WTC11 (cell line): Measurements from ENCODE around the gene PHACTR2. TPM values are rescaled to one million over a fixed set of nuclear protein-coding genes. Genes with fewer than 3 reads are reported as not detected.

ENCODE experiments used
- ATAC-seq: fragments of 200-7000 bp; cut with Tn5 transposase; 2 replicates; pipeline ENCODE4 v1.10.0; 2021; ENCODE audit warnings: mild to moderate bottlenecking, moderate library complexity
- CTCF ChIA-PET: fragments of 300-600 bp; sonication (Branson Sonifier 250); formaldehyde crosslinking; loops from one replicate; lab custom pipeline; 2021; ENCODE audit warnings: antibody characterized with exemption; lab: Charles Lee
- POLR2A ChIA-PET: fragments of 350-600 bp; sonication (Branson Sonifier 250); formaldehyde crosslinking; loops from one replicate; lab custom pipeline; 2021; ENCODE audit warnings: antibody characterized with exemption; lab: Charles Lee
- DNase-seq: peaks from one replicate; pipeline ENCODE4 v3.0.0; 2021; ENCODE audit warnings: low spot score
- H3K27ac Mint-ChIP-seq: 2 replicates; pipeline ENCODE4 v1.8.0; 2021; ENCODE audit warnings: mixed read lengths
- H3K27me3 Mint-ChIP-seq: 2 replicates; pipeline ENCODE4 v1.8.0; 2021; ENCODE audit warnings: low read depth, mild to moderate bottlenecking, moderate library complexity, mixed read lengths
- H3K36me3 Mint-ChIP-seq: 2 replicates; pipeline ENCODE4 v1.8.0; 2021; ENCODE audit warnings: mixed read lengths
- H3K4me1 Mint-ChIP-seq: 2 replicates; pipeline ENCODE4 v1.8.0; 2022; ENCODE audit warnings: mixed read lengths
- H3K4me3 Mint-ChIP-seq: 2 replicates; pipeline ENCODE4 v1.8.0; 2021; ENCODE audit warnings: mild to moderate bottlenecking, moderate library complexity, mixed read lengths
- H3K9me3 Mint-ChIP-seq: 2 replicates; pipeline ENCODE4 v1.8.0; 2021; ENCODE audit warnings: mixed read lengths
- CBFB ChIP-seq: sonication (generic); formaldehyde crosslinking; IDR thresholded peaks from 2 replicates; pipeline ENCODE4 v1.8.1; 2022; ENCODE audit warnings: mild to moderate bottlenecking, low read depth, missing genetic modification reagents
- CREB1 ChIP-seq: sonication (generic); formaldehyde crosslinking; IDR thresholded peaks from 2 replicates; pipeline ENCODE4 v1.8.0; 2023; ENCODE audit warnings: mild to moderate bottlenecking, missing genetic modification reagents
- CREM ChIP-seq: sonication (generic); formaldehyde crosslinking; IDR thresholded peaks from 2 replicates; pipeline ENCODE4 v1.8.1; 2022; ENCODE audit warnings: mild to moderate bottlenecking, missing genetic modification reagents, moderate library complexity
- EMX1 ChIP-seq: fragments of 250-450 bp; sonication (Bioruptor Pico); IDR thresholded peaks from 2 replicates; pipeline ENCODE4 v1.8.0; 2021; ENCODE audit warnings: mild to moderate bottlenecking
- HMGA2 ChIP-seq: fragments of 250-450 bp; sonication (Bioruptor Pico); IDR thresholded peaks from 2 replicates; pipeline ENCODE4 v1.4.0; 2021; ENCODE audit warnings: mild to moderate bottlenecking, moderate library complexity
- IRF2 ChIP-seq: sonication (generic); formaldehyde crosslinking; IDR thresholded peaks from 2 replicates; pipeline ENCODE4 v1.8.0; 2022; ENCODE audit warnings: low read depth, missing genetic modification reagents, borderline replicate concordance
- JUN ChIP-seq: sonication (generic); formaldehyde crosslinking; IDR thresholded peaks from 2 replicates; pipeline ENCODE4 v1.8.0; 2023; ENCODE audit warnings: mild to moderate bottlenecking, missing genetic modification reagents
- MXD4 ChIP-seq: fragments of 250-450 bp; sonication (Bioruptor Pico); IDR thresholded peaks from 2 replicates; pipeline ENCODE4 v1.8.0; 2021; ENCODE audit warnings: mild to moderate bottlenecking, moderate library complexity, borderline replicate concordance
- NR1H2 ChIP-seq: sonication (generic); formaldehyde crosslinking; IDR thresholded peaks from 2 replicates; pipeline ENCODE4 v1.9.0; 2021; ENCODE audit warnings: mild to moderate bottlenecking, moderate library complexity, missing genetic modification reagents
- OVOL2 ChIP-seq: fragments of 250-450 bp; sonication (Bioruptor Pico); IDR thresholded peaks from 2 replicates; pipeline ENCODE4 v1.9.0; 2021; ENCODE audit warnings: mild to moderate bottlenecking, borderline replicate concordance
- RELA ChIP-seq: sonication (generic); formaldehyde crosslinking; IDR thresholded peaks from 2 replicates; pipeline ENCODE4 v1.8.1; 2022; ENCODE audit warnings: missing genetic modification reagents, mild to moderate bottlenecking, borderline replicate concordance
- RORB ChIP-seq: fragments of 250-450 bp; sonication (Bioruptor Pico); IDR thresholded peaks from 2 replicates; pipeline ENCODE4 v1.9.0; 2021; ENCODE audit warnings: mild to moderate bottlenecking
- ZBTB21 ChIP-seq: sonication (generic); formaldehyde crosslinking; IDR thresholded peaks from 2 replicates; pipeline ENCODE4 v1.8.1; 2023; ENCODE audit warnings: mild to moderate bottlenecking, missing genetic modification reagents, borderline replicate concordance
- total RNA-seq: library from RNA; stranded (reverse); gene quantifications from 3 replicates; pipeline ENCODE4 v1.2.3, GENCODE V29; 2021
- TF ChIP-seq, protein P1 (sequence below): sonication (generic); formaldehyde crosslinking; IDR thresholded peaks from 2 replicates; pipeline ENCODE4 v1.8.1; 2023; ENCODE audit warnings: mild to moderate bottlenecking, missing genetic modification reagents, moderate library complexity
- TF ChIP-seq, protein P2 (sequence below): sonication (generic); formaldehyde crosslinking; IDR thresholded peaks from 2 replicates; pipeline ENCODE4 v1.8.1; 2023; ENCODE audit warnings: mild to moderate bottlenecking, moderate library complexity, missing genetic modification reagents
- TF ChIP-seq, protein P3 (sequence below): sonication (generic); formaldehyde crosslinking; IDR thresholded peaks from 2 replicates; pipeline ENCODE4 v1.8.1; 2023; ENCODE audit warnings: mild to moderate bottlenecking, missing genetic modification reagents
- TF ChIP-seq, protein P4 (sequence below): fragments of 250-450 bp; sonication (Bioruptor Pico); IDR thresholded peaks from 2 replicates; pipeline ENCODE4 v2.1.2; 2022; ENCODE audit warnings: mild to moderate bottlenecking, moderate library complexity
- TF ChIP-seq, protein P5 (sequence below): fragments of 250-450 bp; sonication (Bioruptor Pico); IDR thresholded peaks from 2 replicates; pipeline ENCODE4 v1.9.0; 2021; ENCODE audit warnings: mild to moderate bottlenecking
- TF ChIP-seq, protein P6 (sequence below): fragments of 250-450 bp; sonication (Bioruptor Pico); IDR thresholded peaks from 2 replicates; pipeline ENCODE4 v1.9.0; 2021; ENCODE audit warnings: mild to moderate bottlenecking, borderline replicate concordance
- TF ChIP-seq, protein P7 (sequence below): fragments of 200-600 bp; IDR thresholded peaks from 2 replicates; pipeline ENCODE4 v1.8.0; 2022; ENCODE audit warnings: antibody characterized with exemption
- TF ChIP-seq, protein P8 (sequence below): fragments of 250-450 bp; sonication (Bioruptor Pico); IDR thresholded peaks from 2 replicates; pipeline ENCODE4 v1.9.0; 2021; ENCODE audit warnings: moderate library complexity, mild to moderate bottlenecking, inconsistent platforms, borderline replicate concordance

Gene PHACTR2
- total RNA-seq, 1 experiment from 2014 or later = 90.5 TPM

DNA sequence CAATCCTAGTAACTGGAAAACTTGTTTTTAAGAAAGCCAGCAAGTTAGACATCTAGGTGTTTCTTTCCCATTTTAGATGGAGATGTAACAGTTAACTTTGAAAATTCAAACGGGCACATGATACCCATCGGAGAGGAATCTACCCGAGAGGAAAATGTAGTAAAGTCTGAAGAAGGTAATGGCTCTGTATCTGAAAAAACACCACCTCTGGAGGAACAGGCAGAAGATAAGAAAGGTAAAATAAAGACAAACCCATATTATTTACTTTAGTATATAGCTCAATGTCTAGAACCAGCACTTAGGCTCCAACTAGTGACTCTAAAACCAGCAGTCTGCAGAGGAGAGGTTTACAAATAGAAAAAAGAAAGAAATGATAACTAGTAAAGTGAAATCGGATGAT lies 75.9 kb downstream of the PHACTR2 start:
- H3K27ac Mint-ChIP-seq = peak overlapping the region; percentile 93
- DNase-seq (no peak), ATAC-seq (no peak)
- ChIA-PET CTCF (no interaction called here), POLR2A (no interaction called here)
- H3K4me3 Mint-ChIP-seq = no peak overlapping the region
- no peaks in the 10 kb centered on the region for H3K9me3 Mint-ChIP-seq
- no peaks in the 10 kb centered on the region for H3K27me3 Mint-ChIP-seq
- H3K36me3 Mint-ChIP-seq = peaks cover 29% of the 10 kb centered on the region
- H3K4me1 Mint-ChIP-seq = peaks cover 48% of the 10 kb centered on the region
- TF ChIP-seq, protein P1, sequence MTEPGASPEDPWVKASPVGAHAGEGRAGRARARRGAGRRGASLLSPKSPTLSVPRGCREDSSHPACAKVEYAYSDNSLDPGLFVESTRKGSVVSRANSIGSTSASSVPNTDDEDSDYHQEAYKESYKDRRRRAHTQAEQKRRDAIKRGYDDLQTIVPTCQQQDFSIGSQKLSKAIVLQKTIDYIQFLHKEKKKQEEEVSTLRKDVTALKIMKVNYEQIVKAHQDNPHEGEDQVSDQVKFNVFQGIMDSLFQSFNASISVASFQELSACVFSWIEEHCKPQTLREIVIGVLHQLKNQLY = no peak
- no peak for TF ChIP-seq EMX1
- no peak for TF ChIP-seq OVOL2 (CRISPR knock-in tag)
- TF ChIP-seq NR1H2 (CRISPR knock-in tag) = no peak
- TF ChIP-seq, protein P2, sequence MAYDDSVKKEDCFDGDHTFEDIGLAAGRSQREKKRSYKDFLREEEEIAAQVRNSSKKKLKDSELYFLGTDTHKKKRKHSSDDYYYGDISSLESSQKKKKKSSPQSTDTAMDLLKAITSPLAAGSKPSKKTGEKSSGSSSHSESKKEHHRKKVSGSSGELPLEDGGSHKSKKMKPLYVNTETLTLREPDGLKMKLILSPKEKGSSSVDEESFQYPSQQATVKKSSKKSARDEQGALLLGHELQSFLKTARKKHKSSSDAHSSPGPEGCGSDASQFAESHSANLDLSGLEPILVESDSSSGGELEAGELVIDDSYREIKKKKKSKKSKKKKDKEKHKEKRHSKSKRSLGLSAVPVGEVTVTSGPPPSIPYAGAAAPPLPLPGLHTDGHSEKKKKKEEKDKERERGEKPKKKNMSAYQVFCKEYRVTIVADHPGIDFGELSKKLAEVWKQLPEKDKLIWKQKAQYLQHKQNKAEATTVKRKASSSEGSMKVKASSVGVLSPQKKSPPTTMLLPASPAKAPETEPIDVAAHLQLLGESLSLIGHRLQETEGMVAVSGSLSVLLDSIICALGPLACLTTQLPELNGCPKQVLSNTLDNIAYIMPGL = no peak
- no peak for TF ChIP-seq MXD4 (CRISPR knock-in tag)
- TF ChIP-seq CBFB (CRISPR knock-in tag) = no peak

DNA sequence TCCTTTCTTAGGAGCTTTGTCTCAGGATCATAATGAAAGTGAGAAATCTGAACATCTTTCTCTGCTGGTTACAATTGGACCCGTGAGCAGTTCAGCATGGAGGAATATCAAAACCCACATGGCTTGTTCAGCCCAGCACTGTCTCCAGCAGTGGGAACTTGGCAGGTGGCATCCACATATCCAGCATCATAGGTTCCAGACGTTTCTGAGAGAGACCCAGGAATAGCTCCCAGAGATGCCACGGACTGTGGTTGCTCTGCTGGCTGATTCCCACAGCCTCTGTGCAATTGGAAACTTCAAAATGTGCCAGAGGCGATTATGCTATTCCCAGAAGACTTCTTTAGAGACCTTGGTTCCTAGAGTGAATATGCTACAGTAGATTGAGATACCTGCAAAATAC lies 76.4 kb downstream of the PHACTR2 start:
- TF ChIP-seq, protein P3, sequence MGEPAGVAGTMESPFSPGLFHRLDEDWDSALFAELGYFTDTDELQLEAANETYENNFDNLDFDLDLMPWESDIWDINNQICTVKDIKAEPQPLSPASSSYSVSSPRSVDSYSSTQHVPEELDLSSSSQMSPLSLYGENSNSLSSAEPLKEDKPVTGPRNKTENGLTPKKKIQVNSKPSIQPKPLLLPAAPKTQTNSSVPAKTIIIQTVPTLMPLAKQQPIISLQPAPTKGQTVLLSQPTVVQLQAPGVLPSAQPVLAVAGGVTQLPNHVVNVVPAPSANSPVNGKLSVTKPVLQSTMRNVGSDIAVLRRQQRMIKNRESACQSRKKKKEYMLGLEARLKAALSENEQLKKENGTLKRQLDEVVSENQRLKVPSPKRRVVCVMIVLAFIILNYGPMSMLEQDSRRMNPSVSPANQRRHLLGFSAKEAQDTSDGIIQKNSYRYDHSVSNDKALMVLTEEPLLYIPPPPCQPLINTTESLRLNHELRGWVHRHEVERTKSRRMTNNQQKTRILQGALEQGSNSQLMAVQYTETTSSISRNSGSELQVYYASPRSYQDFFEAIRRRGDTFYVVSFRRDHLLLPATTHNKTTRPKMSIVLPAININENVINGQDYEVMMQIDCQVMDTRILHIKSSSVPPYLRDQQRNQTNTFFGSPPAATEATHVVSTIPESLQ (CRISPR knock-in tag) = no peak
- TF ChIP-seq, protein P4, sequence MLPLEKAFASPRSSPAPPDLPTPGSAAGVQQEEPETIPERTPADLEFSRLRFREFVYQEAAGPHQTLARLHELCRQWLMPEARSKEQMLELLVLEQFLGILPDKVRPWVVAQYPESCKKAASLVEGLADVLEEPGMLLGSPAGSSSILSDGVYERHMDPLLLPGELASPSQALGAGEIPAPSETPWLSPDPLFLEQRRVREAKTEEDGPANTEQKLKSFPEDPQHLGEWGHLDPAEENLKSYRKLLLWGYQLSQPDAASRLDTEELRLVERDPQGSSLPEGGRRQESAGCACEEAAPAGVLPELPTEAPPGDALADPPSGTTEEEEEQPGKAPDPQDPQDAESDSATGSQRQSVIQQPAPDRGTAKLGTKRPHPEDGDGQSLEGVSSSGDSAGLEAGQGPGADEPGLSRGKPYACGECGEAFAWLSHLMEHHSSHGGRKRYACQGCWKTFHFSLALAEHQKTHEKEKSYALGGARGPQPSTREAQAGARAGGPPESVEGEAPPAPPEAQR (CRISPR knock-in tag) = no peak
- TF ChIP-seq, protein P5, sequence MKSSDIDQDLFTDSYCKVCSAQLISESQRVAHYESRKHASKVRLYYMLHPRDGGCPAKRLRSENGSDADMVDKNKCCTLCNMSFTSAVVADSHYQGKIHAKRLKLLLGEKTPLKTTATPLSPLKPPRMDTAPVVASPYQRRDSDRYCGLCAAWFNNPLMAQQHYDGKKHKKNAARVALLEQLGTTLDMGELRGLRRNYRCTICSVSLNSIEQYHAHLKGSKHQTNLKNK (CRISPR knock-in tag) = no peak
- TF ChIP-seq, protein P6, sequence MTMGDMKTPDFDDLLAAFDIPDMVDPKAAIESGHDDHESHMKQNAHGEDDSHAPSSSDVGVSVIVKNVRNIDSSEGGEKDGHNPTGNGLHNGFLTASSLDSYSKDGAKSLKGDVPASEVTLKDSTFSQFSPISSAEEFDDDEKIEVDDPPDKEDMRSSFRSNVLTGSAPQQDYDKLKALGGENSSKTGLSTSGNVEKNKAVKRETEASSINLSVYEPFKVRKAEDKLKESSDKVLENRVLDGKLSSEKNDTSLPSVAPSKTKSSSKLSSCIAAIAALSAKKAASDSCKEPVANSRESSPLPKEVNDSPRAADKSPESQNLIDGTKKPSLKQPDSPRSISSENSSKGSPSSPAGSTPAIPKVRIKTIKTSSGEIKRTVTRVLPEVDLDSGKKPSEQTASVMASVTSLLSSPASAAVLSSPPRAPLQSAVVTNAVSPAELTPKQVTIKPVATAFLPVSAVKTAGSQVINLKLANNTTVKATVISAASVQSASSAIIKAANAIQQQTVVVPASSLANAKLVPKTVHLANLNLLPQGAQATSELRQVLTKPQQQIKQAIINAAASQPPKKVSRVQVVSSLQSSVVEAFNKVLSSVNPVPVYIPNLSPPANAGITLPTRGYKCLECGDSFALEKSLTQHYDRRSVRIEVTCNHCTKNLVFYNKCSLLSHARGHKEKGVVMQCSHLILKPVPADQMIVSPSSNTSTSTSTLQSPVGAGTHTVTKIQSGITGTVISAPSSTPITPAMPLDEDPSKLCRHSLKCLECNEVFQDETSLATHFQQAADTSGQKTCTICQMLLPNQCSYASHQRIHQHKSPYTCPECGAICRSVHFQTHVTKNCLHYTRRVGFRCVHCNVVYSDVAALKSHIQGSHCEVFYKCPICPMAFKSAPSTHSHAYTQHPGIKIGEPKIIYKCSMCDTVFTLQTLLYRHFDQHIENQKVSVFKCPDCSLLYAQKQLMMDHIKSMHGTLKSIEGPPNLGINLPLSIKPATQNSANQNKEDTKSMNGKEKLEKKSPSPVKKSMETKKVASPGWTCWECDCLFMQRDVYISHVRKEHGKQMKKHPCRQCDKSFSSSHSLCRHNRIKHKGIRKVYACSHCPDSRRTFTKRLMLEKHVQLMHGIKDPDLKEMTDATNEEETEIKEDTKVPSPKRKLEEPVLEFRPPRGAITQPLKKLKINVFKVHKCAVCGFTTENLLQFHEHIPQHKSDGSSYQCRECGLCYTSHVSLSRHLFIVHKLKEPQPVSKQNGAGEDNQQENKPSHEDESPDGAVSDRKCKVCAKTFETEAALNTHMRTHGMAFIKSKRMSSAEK (CRISPR knock-in tag) = no peak
- TF ChIP-seq JUN (CRISPR knock-in tag) = no peak
- TF ChIP-seq IRF2 = no peak
- TF ChIP-seq ZBTB21 (CRISPR knock-in tag) = no peak
- no peak for TF ChIP-seq HMGA2
- no peak for TF ChIP-seq CREM (CRISPR knock-in tag)
- TF ChIP-seq, protein P7, sequence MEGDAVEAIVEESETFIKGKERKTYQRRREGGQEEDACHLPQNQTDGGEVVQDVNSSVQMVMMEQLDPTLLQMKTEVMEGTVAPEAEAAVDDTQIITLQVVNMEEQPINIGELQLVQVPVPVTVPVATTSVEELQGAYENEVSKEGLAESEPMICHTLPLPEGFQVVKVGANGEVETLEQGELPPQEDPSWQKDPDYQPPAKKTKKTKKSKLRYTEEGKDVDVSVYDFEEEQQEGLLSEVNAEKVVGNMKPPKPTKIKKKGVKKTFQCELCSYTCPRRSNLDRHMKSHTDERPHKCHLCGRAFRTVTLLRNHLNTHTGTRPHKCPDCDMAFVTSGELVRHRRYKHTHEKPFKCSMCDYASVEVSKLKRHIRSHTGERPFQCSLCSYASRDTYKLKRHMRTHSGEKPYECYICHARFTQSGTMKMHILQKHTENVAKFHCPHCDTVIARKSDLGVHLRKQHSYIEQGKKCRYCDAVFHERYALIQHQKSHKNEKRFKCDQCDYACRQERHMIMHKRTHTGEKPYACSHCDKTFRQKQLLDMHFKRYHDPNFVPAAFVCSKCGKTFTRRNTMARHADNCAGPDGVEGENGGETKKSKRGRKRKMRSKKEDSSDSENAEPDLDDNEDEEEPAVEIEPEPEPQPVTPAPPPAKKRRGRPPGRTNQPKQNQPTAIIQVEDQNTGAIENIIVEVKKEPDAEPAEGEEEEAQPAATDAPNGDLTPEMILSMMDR = no peak
- no peak for TF ChIP-seq CREB1 (CRISPR knock-in tag)
- TF ChIP-seq RELA (CRISPR knock-in tag) = no peak
- no peak for TF ChIP-seq RORB (CRISPR knock-in tag)
- TF ChIP-seq, protein P8, sequence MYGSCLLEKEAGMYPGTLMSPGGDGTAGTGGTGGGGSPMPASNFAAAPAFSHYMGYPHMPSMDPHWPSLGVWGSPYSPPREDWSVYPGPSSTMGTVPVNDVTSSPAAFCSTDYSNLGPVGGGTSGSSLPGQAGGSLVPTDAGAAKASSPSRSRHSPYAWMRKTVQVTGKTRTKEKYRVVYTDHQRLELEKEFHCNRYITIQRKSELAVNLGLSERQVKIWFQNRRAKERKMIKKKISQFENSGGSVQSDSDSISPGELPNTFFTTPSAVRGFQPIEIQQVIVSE = no peak
- no peak for TF ChIP-seq MXD4 (CRISPR knock-in tag)
- TF ChIP-seq, protein P2 = no peak
- ATAC-seq = no peak

More for the DNA sequence above, 76.4 kb downstream of the PHACTR2 start:
- Mint-ChIP-seq H3K4me3 (no peak overlapping the region), H3K27me3 (no peaks in the 10 kb centered on the region), H3K27ac (no peak overlapping the region), H3K9me3 (no peaks in the 10 kb centered on the region), H3K36me3 (peaks cover 29% of the 10 kb centered on the region), H3K4me1 (peaks cover 43% of the 10 kb centered on the region)
- ChIA-PET CTCF (no interaction called here), POLR2A (no interaction called here)
- no peak for DNase-seq
